Memory B cell (primary cell): Measurements from ENCODE around the gene TRIM24.
A peak's percentile ranks its signal among the peaks of the same experiment; 100 is the strongest.
"Not testable (repeated sequence)": the region's sequence is repeated elsewhere in the genome, so short reads cannot be mapped to it uniquely, and the experiment has no call there.

Source experiments
- ATAC-seq: fragments of 150-1000 bp; cut with Tn5 transposase; 2 replicates; pipeline ENCODE4 v1.10.0; 2021; ENCODE audit warnings: low read depth, mild to moderate bottlenecking, moderate library complexity
- DNase-seq, 2 donors: peaks; one replicate each; pipeline ENCODE4 v3.0.0; 2022; ENCODE audit warnings: low spot score in 2 of 2
- H3K27ac Mint-ChIP-seq: one replicate; pipeline ENCODE4 v1.8.0; 2022; ENCODE audit warnings: mild to moderate bottlenecking, moderate library complexity, mixed read lengths
- H3K27me3 Mint-ChIP-seq: one replicate; pipeline ENCODE4 v1.8.0; 2022; ENCODE audit warnings: mixed read lengths
- H3K36me3 Mint-ChIP-seq: one replicate; pipeline ENCODE4 v1.8.0; 2022; ENCODE audit warnings: mild to moderate bottlenecking, mixed read lengths
- H3K4me1 Mint-ChIP-seq: one replicate; pipeline ENCODE4 v1.8.0; 2022; ENCODE audit warnings: mixed read lengths
- H3K4me3 Mint-ChIP-seq: one replicate; pipeline ENCODE4 v1.8.0; 2022; ENCODE audit warnings: mild to moderate bottlenecking, moderate library complexity, mixed read lengths
- H3K9me3 Mint-ChIP-seq: one replicate; pipeline ENCODE4 v1.8.0; 2022; ENCODE audit warnings: mixed read lengths

Gene TRIM24

DNA sequence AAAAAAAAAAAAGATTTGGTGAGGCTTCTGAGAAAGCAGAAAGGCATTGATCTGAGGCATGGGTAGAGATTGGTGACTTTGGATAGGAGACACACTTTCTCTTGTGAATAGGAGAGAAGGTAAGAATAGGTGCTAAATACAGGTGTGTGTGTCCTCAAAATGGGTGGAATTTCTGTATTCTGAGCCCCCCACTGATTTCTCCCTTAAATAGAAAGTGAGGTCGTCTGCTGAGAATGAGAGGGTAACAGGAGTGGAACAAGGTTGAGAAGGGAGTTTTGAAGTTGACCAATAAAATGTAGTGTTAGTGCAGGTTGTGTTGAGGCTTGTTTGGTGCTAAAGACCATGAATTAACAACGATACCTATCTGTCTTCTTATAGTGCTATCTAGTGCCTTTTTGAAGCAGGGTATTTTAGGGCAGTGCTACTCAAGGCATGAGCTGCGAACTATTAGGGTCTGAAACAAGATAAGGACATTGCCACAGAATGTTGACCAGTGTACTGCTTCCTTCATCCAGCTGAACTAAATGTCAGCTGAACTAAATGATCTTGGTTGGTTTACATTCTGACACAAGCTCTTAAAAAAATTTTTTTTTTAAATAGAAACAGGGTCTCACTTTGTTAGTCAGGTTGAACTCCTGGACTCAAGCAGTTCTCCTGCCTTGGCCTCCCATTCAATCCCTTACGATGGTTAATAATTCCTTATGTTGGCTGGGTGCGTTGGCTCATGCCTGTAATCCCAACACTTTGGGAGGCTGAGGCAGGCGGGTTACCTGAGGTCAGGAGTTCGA is 12.4 kb downstream of the TRIM24 start:
- Mint-ChIP-seq H3K9me3 (no peaks in the 10 kb centered on the region), H3K27ac (no peak overlapping the region), H3K27me3 (no peaks in the 10 kb centered on the region), H3K4me1 (peaks cover 24% of the 10 kb centered on the region), H3K36me3 (peaks cover 2% of the 10 kb centered on the region), H3K4me3 (no peak overlapping the region)
- ATAC-seq (no peak), DNase-seq (no peak)

DNA sequence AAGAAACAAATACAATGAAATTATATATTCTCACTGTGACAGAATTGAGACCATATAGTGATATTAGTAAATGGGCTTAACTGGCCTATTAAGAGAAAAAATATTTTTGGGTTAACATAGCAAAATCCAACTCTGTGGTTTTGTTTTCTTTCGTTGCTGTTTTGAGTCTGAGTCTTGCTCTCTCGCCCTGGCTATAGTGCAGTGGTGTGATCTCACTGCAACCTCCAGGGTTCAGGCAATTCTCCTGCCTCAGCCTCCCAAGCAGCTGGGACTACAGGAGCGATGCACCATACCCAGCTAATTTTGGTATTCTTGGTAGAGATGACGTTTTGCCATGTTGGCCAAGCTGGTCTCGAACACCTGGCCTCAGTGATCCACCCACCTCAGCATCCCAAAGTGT is 15.3 kb downstream of the TRIM24 start:
- Mint-ChIP-seq H3K27ac (no peak overlapping the region), H3K36me3 (peaks cover 3% of the 10 kb centered on the region), H3K4me1 (peaks cover 32% of the 10 kb centered on the region), H3K4me3 (no peak overlapping the region), H3K27me3 (no peaks in the 10 kb centered on the region), H3K9me3 (no peaks in the 10 kb centered on the region)
- no peak for DNase-seq
- ATAC-seq: no peak

DNA sequence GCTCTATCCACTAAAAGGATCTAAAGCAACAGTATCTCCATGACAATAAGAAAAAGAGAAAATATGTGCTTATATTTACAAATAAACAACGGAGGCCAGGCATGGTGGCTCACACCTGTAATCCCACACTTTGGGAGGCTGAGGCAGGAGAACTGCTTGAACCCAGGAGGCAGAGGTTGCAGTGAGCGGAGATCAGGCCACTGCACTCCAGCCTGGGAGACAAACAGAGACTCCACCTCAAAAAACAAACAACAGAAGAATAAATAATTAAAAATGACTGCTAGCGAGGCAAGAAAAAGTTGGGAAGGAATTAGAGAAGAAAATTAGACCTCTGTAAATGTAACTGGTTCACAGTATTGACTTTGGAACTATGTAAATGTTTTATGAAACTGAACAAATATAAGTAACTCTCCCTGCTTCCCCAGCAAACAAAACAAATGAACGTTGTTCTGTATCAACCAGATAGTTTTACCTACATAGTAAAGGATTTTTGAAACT is 17.1 kb downstream of the TRIM24 start:
- Mint-ChIP-seq H3K27ac (no peak overlapping the region), H3K36me3 (peaks cover 7% of the 10 kb centered on the region), H3K4me1 (peaks cover 32% of the 10 kb centered on the region), H3K27me3 (no peaks in the 10 kb centered on the region), H3K9me3 (no peaks in the 10 kb centered on the region), H3K4me3 (no peak overlapping the region)
- ATAC-seq (no peak), DNase-seq (no peak)

DNA sequence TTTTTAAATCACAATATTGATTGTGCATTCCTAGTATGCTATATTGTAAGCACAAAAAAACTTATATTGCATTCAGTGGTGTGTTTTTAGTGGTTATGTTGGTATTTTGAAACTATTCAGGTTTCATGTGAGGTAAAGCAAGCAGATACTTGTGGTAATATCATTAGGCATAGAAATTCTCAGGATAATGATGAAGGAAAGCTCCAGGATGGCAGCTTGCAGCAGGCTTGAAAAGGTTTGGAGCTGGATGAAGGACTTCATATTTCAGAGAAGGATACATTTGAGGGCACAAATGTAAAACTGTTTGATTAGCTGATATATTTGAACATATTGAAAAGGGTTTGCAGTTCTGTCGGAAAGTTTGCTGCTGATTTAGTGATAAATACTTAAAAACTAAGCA is 17.5 kb downstream of the TRIM24 start:
- H3K36me3 Mint-ChIP-seq: peaks cover 5% of the 10 kb centered on the region
- H3K27me3 Mint-ChIP-seq: no peaks in the 10 kb centered on the region
- no peak for DNase-seq
- no peak overlapping the region for H3K27ac Mint-ChIP-seq
- no peak overlapping the region for H3K4me3 Mint-ChIP-seq
- H3K9me3 Mint-ChIP-seq: no peaks in the 10 kb centered on the region
- ATAC-seq: no peak
- peaks cover 34% of the 10 kb centered on the region for H3K4me1 Mint-ChIP-seq

DNA sequence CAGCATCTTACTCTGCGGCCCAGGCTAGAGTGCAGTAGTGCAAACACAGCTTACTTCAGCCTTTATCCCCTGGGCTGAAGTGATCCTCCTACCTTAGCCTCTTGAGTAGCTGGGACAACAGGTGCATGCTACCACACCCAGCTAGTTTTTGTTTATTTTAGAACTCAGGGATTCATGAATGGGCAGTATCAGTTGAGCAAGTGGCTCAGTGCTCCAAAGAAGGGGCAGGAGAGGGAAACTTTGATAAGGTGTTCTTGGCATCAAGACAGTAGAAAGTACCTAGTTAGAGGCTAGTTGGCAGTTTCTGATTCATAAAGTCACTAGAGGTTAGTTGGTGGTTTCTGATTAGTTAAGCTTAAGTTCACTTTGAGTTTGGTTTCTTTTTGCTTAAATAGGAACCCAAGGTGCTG is 18.4 kb downstream of the TRIM24 start:
- no peak for ATAC-seq
- no peak overlapping the region for H3K27ac Mint-ChIP-seq
- DNase-seq: no peak
- H3K36me3 Mint-ChIP-seq: peaks cover 7% of the 10 kb centered on the region
- no peaks in the 10 kb centered on the region for H3K9me3 Mint-ChIP-seq
- H3K27me3 Mint-ChIP-seq: no peaks in the 10 kb centered on the region
- peaks cover 40% of the 10 kb centered on the region for H3K4me1 Mint-ChIP-seq
- no peak overlapping the region for H3K4me3 Mint-ChIP-seq

DNA sequence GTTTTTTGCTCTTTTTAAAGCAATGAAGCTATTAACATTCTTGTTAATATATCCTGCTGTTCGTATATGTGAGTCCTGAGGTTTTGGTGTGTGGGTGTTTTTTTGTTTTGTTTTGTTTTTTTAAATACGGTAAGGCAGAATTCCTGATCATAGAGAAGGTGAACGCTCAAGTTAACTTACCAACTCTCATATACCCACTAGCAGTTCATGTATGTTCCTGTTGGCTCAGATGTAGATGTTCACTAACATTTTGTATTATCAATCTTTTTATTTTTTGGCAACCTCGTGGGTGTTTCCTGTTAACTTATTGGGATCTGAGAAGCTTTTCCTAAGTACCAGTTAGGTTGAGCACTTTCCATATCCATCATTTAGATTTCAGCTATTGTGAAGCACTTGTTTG is 20.5 kb downstream of the TRIM24 start:
- Mint-ChIP-seq H3K9me3 (no peaks in the 10 kb centered on the region), H3K4me3 (no peak overlapping the region), H3K27ac (no peak overlapping the region), H3K36me3 (peaks cover 9% of the 10 kb centered on the region), H3K27me3 (no peaks in the 10 kb centered on the region), H3K4me1 (peaks cover 36% of the 10 kb centered on the region)
- ATAC-seq (no peak), DNase-seq (no peak)

DNA sequence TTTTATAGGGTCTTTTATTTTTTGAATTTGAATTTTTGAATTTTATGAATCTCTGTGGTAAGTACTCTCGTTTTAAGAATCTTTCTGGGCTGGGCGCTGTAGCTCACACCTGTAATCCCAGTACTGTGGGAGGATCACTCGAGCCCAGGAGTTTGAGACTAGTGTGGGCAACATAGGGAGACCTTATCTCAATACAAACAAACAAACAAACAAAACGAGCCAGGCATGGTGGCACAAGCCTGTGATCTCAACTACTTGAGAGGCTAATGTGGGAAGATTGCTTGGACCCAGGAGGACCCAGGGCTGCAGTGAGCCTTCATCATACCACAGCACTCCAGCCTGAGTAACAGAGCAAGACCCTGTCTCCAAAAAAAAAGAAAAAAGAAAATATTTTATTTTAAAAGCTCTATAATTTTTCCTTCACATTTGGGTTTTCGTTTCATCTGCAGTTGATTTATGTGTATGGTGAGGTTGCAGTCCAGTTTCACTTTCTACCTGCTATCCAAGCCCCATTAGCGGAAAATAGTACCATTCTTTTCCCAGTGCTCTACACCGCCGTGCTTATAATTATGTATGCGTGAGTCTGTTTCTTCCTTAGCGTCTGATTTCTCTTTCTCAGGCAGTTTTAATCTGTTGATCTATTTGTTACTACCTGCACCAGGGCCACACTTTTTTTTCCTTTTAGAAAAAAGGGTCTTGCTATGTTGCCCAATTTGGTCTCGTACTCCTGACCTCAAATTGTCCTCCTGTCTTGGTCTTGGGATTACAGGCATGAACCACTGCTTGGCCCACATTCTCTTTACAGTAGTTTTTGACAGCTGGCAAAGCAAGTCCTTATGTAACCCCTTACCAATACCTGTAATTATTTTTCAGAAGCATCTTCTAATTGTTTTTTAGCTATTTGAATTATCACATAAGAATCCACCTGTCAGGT is 21.7 kb downstream of the TRIM24 start:
- DNase-seq (no peak), ATAC-seq (no peak)
- Mint-ChIP-seq H3K4me3 (no peak overlapping the region), H3K36me3 (peaks cover 12% of the 10 kb centered on the region), H3K4me1 (peaks cover 34% of the 10 kb centered on the region), H3K27me3 (no peaks in the 10 kb centered on the region), H3K9me3 (no peaks in the 10 kb centered on the region), H3K27ac (peak overlapping the region; percentile 31)

DNA sequence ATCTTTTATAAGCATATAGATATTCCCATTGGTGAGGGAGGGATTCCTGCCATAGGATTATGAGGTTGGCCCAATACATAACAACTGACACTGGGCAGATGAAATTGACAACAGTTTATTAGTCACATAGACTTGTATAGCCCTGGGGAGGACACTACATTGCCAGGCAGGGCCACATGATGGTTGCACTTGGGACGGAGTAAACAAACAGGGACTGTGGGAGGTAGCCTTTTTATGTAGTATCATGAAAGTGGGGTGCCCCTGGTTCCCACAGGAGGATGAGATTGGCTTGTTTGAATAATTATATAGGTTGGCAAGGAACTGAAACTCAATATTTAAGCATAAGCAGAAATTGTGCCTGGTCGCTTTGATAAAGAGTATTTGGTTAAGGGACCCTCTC is 23.5 kb downstream of the TRIM24 start:
- Mint-ChIP-seq H3K36me3 (peaks cover 16% of the 10 kb centered on the region), H3K4me1 (peaks cover 34% of the 10 kb centered on the region), H3K9me3 (no peaks in the 10 kb centered on the region), H3K27ac (peak overlapping the region; percentile 2), H3K27me3 (no peaks in the 10 kb centered on the region), H3K4me3 (no peak overlapping the region)
- ATAC-seq (peak; percentile 12), DNase-seq (no peak)

DNA sequence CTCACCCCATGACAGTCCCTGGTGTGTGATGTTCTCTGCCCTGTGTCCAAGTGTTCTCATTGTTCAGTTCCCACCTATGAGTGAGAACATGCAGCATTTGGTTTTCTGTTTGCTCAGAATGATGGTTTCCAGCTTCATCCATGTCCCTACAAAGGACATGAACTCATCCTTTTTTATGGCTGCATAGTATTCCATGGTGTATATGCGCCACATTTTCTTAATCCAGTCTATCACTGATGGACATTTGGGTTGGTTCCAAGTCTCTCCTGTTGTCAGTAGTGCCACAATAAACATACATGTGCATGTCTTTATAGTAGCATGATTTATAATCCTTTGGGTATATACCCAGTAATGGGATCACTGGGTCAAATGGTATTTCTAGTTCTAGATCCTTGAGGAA is 25.4 kb downstream of the TRIM24 start:
- DNase-seq, H3K4me3 Mint-ChIP-seq, H3K27ac Mint-ChIP-seq, H3K27me3 Mint-ChIP-seq, H3K9me3 Mint-ChIP-seq, ATAC-seq: not testable (repeated sequence)
- H3K4me1 Mint-ChIP-seq: peaks cover 35% of the 10 kb centered on the region
- H3K36me3 Mint-ChIP-seq: peaks cover 18% of the 10 kb centered on the region

DNA sequence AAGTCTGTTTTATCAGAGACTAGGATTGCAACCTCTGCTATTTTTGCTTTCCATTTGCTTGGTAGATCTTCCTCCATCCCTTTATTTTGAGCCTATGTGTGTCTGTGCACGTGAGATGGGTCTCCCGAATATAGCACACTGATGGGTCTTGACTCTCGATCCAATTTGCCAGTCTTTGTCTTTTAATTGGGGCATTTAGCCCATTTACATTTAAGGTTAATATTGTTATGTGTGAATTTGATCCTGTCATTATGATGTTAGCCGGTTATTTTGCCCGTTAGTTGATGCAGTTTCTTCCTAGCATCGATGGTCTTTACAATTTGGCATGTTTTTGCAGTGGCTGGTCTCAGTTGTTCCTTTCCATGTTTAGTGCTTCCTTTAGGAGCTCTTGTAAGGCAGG is 29.1 kb downstream of the TRIM24 start:
- Mint-ChIP-seq H3K4me1 (peaks cover 24% of the 10 kb centered on the region), H3K36me3 (peaks cover 20% of the 10 kb centered on the region)
- H3K27ac Mint-ChIP-seq, H3K27me3 Mint-ChIP-seq, H3K9me3 Mint-ChIP-seq, ATAC-seq, DNase-seq, H3K4me3 Mint-ChIP-seq: not testable (repeated sequence)

DNA sequence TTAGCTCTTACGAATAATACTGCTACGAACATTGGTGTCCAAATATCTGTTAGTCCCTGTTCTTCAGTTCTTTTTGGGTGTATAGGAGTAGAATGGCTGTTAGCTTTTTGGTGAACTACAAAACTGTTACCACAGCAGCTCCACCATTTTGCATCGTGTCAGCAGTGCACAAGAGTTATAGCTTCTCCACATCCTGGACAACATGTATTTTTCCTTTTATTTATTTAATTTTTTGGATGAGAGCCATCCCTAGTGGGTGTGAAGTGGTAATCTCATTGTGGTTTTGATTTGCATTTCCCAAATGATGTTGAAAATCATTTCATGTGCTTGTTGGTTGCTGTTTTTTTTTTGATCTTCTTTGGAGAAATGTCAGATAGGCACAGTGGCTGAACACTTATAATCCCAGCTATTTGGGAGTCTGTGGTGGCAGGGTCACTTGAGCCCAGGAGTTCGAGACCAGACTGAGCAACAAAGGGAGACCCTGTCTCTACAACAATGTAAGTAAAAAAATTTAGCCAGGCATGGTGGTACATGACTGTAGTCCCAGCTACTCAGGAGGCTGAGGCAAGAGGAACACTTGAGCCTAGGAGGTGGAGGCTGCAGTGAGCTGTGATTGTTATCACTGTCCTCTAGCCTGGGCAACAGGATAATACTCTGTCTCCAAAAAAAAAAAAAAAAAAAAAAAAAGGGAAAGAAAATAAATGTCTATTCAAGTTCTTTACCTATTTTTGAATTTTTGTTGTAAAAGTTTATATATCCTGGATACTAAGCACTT is 31.7 kb downstream of the TRIM24 start:
- Mint-ChIP-seq H3K4me1 (peaks cover 26% of the 10 kb centered on the region), H3K27me3 (no peaks in the 10 kb centered on the region), H3K27ac (no peak overlapping the region), H3K4me3 (no peak overlapping the region), H3K9me3 (peaks cover 4% of the 10 kb centered on the region), H3K36me3 (peaks cover 19% of the 10 kb centered on the region)
- no peak for DNase-seq
- ATAC-seq: no peak

DNA sequence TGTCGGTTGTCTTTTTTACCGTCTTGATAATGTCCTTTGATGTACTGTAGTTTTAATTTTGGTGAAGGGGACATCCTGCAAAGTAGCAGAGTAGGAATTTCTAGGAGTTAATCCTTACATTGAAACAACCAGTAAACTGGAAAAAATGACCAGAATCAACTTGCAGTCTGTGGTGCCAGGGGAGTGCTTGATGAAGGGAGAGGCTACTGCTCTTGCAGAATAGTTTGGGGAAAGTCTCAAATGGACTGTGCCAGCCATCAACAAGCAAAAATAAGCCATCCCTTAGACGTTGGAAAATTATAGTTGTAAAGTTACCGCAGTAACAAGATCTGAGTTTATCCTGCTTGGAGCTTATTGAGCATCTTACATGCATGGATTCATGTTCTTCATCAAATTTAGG is 32.4 kb downstream of the TRIM24 start:
- peaks cover 4% of the 10 kb centered on the region for H3K9me3 Mint-ChIP-seq
- H3K4me3 Mint-ChIP-seq: no peak overlapping the region
- peaks cover 22% of the 10 kb centered on the region for H3K4me1 Mint-ChIP-seq
- DNase-seq (no peak), ATAC-seq (no peak)
- H3K27ac Mint-ChIP-seq: no peak overlapping the region
- H3K27me3 Mint-ChIP-seq: no peaks in the 10 kb centered on the region
- peaks cover 21% of the 10 kb centered on the region for H3K36me3 Mint-ChIP-seq

DNA sequence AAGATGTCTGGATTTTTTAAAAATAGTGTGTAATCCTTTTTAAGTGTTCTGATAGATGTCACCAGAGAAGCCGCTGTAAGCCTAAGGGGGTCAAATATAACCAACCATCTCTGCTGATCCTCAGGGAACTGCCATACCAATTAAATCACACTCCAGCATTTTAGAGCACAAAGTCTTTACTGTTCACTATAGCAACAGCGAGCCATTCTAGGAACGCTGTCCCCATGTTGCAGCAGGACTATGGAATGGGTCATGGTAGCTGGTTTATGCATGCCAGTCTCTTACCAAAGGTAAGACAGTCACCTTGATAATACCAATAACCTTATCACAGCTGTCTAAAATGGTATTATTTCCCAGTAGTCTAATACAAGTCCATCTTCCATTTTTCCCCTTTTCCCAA is 33.5 kb downstream of the TRIM24 start:
- Mint-ChIP-seq H3K4me1 (peaks cover 15% of the 10 kb centered on the region), H3K9me3 (peaks cover 4% of the 10 kb centered on the region), H3K27ac (no peak overlapping the region), H3K4me3 (no peak overlapping the region), H3K36me3 (peaks cover 17% of the 10 kb centered on the region), H3K27me3 (no peaks in the 10 kb centered on the region)
- no peak for ATAC-seq
- DNase-seq: no peak

DNA sequence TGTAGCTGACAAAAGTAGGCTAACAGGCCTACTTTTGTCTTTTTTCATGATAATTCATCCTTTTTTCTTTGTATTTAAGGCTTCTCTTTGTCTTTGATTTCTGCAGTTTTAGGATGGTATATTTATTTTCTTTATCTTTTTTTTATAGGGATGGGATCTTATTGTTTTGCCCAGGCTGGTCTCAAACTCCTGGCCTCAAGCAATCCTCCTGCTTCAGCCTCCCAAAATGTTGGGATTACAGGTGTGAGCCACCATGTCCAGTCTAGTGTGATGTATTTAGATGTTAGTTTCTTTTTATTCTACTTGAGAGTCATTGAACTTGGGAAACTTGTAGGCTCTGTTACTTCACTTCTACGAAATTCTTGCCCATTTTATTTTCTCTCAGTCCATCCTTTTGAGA is 35.4 kb downstream of the TRIM24 start:
- Mint-ChIP-seq H3K27ac (no peak overlapping the region), H3K9me3 (peaks cover 2% of the 10 kb centered on the region), H3K27me3 (no peaks in the 10 kb centered on the region), H3K4me1 (peaks cover 14% of the 10 kb centered on the region), H3K4me3 (no peak overlapping the region), H3K36me3 (peaks cover 27% of the 10 kb centered on the region)
- DNase-seq: no peak
- no peak for ATAC-seq
